HL-60/S4 treated with phorbol 12-myristate 13-acetate at 8.2 ng/mL for 4 days and 3 days (cell line): ENCODE measurements around the gene PSMD1.
"Not testable (repeated sequence)": the region's sequence is repeated elsewhere in the genome, so short reads cannot be mapped to it uniquely, and the experiment has no call there.

ENCODE experiments used
- in situ Hi-C: fragments of 300-500 bp; cut with MboI; formaldehyde crosslinking; loops from 2 replicates; pipeline ENCODE4 v1.15.0; 2022; ENCODE audit warnings: low sequenced_read_pairs

The PSMD1 gene

GRCh38 chr2:231181860-231182512, 125.3 kb downstream of the PSMD1 start:
- in situ Hi-C loops: no loop called here

GRCh38 chr2:231182513-231182899, 125.8 kb downstream of the PSMD1 start:
- in situ Hi-C loops: no loop called here

GRCh38 chr2:231183851-231184250, 127.2 kb downstream of the PSMD1 start:
- in situ Hi-C loops: no loop called here

- in situ Hi-C loops: no loop called here
Observed at GRCh38 chr2:231184319-231184718, 127.7 kb downstream of the PSMD1 start.

- in situ Hi-C loops: no loop called here
Observed at GRCh38 chr2:231185050-231185725, 128.5 kb downstream of the PSMD1 start.

GRCh38 chr2:231185886-231186285, 129.2 kb downstream of the PSMD1 start:
- in situ Hi-C loops: no loop called here

- in situ Hi-C loops: no loop called here
Observed at GRCh38 chr2:231186325-231186724, 129.7 kb downstream of the PSMD1 start.

GRCh38 chr2:231187736-231188505, 131.3 kb downstream of the PSMD1 start:
- in situ Hi-C loops: no loop called here

GRCh38 chr2:231188506-231189170, 132.0 kb downstream of the PSMD1 start:
- in situ Hi-C loops: no loop called here

- in situ Hi-C loops: no loop called here
Observed at GRCh38 chr2:231189171-231189530, 132.5 kb downstream of the PSMD1 start.

GRCh38 chr2:231189571-231190495, 133.2 kb downstream of the PSMD1 start:
- in situ Hi-C loops: no loop called here

- in situ Hi-C loops: no loop called here
Observed at GRCh38 chr2:231190531-231191197, 134.0 kb downstream of the PSMD1 start.

GRCh38 chr2:231191896-231192872, 135.5 kb downstream of the PSMD1 start:
- in situ Hi-C loops: no loop called here

GRCh38 chr2:231193216-231193615, 136.5 kb downstream of the PSMD1 start:
- in situ Hi-C loops: no loop called here

GRCh38 chr2:231196592-231196991, 139.9 kb downstream of the PSMD1 start:
- in situ Hi-C loops: no loop called here

- in situ Hi-C loops: not testable (repeated sequence)
Observed at GRCh38 chr2:231197196-231197595, 140.5 kb downstream of the PSMD1 start.

GRCh38 chr2:231197706-231198290, 141.1 kb downstream of the PSMD1 start:
- in situ Hi-C loops: no loop called here
